NCI-H748 treated with DMSO at 0.1 percent for 48 hours (cell line): ENCODE results near the gene RAB29.

ENCODE experiments used
- DNase-seq: peaks from one replicate; lab custom pipeline; 2025; lab: John Stamatoyannopoulos, UW

RAB29 gene

GRCh38 chr1:205794011-205794730, 18.9 kb upstream of the RAB29 start:
- no peak for DNase-seq

- no peak for DNase-seq
Measured at GRCh38 chr1:205792961-205793673, 17.8 kb upstream of the RAB29 start.

DNA sequence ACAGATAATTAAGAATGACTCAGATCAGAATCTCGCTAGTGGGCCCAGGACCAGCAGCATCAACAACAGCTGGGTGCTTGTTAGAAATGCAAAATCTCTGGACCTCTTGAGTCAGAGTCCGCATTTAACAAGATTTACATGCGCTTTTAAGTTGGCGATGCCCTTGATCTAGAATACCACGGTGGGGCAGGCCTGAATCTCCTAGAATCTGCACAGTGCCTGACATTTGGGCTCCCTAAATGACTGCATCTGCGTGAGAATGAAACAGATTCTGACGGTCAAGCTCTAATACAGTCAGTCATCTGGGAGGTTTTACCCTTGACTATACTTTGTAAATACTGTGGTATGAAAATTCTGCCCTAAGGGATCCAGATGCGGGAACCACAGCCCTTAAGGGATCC, 17.2 kb upstream of the RAB29 start:
- no peak for DNase-seq

DNA sequence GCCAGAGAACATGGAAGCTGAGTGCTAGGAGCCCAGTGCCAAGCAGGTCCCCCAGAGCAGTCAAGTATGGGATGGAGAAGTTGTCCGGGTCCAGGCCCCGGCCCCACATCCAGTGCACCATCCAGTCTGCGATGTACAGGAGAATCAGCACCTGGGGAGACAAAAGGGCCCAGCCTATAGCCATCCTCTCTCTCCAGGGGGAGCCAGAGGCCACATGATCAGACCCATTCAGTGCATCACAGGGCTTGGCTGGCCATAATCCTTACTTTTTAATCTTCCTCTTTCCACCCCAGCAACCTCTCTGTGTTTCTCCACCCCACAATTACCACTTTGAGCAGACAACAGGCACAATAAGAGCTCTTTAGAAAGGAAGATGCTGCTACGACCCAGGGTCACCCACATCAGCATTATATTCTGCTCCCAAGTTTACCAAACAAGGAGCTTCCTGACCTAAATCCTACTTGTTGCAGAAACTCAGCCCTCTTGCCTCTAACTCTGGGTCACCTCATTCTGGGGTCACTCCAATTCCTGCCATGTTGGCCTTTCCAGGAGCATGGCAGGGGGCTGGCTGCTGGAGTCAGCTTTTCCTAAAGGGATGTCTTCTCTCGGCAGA, 16.4 kb upstream of the RAB29 start:
- peak; percentile 4 for DNase-seq

DNA sequence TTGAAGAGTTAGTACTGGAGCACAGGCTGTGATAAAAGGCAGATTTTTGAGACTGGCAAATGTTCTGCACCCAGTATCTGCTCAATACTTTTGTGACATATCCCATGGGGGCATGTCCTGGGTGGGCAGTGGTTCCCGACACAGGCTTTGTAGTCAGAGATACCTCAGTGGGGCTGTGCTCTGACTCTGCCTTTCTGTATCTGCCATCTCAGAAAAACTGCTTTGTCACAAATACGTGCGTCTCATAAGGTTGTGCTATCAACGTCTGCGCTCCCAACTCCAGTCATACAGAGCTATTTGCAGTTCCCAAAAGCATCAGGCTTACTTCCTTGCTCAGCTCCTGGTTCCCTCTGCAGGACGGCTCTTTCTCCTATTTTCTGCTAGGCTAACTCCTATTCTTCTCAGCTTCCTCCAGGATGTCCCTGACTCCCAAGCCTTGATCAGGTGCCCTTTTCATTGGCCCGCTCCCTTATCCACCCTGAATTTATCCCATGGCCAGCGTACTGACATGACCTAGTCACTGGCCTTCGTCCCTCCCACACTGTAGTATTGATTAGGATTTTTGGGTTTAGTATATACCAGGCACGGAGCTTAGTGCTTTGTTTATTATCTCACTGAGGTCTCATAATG, 12.1 kb upstream of the RAB29 start:
- no peak for DNase-seq

- DNase-seq, result no peak
Measured at GRCh38 chr1:205786601-205787000, 11.3 kb upstream of the RAB29 start.

DNA sequence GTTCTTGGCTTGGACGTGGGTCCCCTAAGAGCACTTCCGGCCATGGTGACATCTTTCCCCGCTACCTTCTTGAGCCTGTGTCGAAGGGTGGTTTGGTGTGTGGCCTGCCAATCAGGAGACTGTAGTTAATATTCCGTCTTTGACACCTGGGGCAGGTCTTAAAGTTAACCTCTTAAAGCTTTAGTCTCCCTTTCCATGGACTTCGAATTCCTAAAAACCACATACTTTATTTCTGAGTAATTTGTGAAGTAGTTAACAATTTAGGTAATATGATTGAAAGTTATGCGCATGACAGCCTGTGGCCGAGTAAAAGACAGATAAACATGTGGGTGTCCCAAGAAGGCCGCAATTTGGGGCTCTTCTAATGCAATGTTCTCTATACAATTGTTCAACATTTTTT, 10.2 kb upstream of the RAB29 start:
- DNase-seq, result no peak

DNA sequence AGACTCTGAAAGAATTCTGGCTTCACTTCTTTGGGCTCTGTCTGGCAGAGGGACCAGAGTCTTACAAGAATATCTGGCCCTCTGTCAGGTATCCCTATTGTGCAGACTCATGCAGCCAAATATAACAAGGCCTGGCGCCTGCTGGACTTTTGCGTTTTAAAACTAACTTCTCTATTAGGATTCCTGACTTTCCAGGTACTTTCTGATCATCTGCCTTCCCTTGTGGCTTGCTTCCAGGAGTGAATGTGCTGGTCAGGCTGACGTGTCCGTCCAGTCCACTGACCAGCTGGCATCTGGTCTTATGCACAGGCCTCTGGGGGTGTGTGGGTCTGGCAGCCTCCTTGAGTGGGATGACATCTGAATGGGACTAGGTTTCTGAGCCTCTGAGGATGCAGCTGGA, 8.6 kb upstream of the RAB29 start:
- no peak for DNase-seq

DNA sequence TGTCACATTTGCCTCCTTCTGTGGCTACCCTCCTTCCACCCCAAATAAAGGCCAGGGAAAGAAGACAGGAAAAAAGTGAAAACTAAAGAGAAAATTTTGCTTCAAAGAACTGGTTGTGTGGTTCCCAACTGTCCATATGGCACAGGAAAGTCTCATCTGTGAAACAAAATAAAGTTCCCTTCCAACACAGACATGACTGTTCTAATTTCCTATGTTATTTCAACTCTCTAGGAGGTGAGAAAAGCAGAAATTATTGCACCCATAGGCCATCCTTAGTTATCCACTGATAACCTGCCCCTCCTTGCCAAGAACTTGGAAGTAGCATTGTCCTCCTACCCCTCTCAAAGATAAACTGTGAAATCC, 8.1 kb upstream of the RAB29 start:
- no peak for DNase-seq

GRCh38 chr1:205782627-205783432, 7.5 kb upstream of the RAB29 start:
- DNase-seq, result no peak

GRCh38 chr1:205780335-205780734, 5.1 kb upstream of the RAB29 start:
- no peak for DNase-seq

DNA sequence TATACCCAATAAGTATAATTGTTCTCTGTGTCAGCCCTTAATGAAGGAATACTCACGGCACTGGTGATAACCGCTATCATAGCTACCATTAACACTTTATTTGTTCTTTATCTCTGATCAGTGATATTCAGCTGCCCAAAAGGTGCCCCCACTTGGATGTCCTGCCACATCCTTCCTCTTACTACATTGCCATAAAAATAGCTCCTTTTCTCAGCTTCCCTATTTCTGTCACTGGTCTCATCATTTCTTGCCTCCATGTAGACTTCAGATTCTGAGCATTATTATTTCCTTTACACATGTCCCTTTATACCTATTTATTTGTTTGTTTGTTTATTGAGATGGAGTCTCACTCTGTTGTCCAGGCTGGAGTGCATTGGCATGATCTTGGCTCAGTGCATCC, 2.7 kb upstream of the RAB29 start:
- no peak for DNase-seq

- no peak for DNase-seq
Measured at GRCh38 chr1:205775717-205776056, 405 bp upstream of the RAB29 start.

DNA sequence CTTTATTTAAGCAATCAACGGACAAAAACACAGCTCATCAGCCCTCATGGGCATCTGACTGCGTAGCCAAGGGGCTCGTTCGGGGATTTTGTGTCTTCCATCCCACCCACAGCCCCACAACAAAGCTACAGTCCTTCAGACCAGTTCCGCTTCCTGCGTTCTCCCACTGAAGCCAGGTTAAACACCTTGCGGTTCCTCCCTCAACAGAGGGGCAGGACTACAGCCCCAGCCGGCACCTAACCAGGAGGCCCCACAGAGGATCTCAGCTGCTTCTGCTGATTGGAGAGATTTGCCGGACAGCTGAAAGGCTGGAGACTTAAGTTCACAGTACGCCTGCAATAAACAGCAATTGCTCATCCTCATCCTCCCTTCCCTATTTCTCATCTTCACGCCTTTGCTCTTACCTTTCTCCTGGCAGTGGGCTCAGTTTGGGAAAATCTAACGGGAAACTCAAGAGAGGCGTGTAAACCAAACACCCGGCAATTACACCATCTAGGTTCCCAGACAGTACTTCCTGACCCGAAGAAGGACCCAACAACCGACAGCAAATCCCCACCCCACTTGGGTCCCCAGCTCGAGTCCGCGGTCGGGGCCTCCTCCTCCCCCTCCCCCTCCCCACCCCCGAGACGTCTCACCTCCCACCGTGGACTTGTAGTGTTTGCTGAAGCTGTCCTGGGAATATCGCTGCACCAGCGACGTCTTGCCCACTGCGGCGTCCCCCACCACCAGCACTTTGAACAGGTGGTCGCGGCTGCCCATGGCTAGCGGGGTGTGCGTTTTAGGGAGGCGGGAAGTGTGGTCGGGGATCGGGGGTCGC, 876 bp downstream of the RAB29 start:
- no peak for DNase-seq

GRCh38 chr1:205772607-205773032, 2.7 kb downstream of the RAB29 start:
- DNase-seq, result no peak

DNA sequence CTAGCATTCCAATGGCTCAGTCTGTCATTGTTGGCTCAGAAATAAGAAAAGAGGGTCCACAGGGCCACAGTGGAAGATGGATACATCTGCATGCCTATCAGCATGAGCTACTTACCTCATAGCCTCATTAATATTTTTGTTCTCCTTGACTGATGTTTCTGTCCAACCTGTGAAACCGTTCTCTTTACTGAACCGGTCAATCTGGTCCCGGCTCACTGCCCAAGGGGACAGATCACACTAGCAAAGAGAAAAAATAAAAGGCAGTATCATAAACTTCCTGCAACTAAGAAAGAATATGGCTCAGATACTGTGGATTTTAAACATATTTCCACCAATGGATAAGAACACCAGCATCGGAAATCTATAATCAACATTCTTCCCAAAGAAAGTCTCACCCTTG, 4.7 kb downstream of the RAB29 start:
- no peak for DNase-seq

GRCh38 chr1:205769641-205770365, 5.5 kb downstream of the RAB29 start:
- DNase-seq, result no peak

- no peak for DNase-seq
Measured at GRCh38 chr1:205767248-205767647, 8.0 kb downstream of the RAB29 start.

DNA sequence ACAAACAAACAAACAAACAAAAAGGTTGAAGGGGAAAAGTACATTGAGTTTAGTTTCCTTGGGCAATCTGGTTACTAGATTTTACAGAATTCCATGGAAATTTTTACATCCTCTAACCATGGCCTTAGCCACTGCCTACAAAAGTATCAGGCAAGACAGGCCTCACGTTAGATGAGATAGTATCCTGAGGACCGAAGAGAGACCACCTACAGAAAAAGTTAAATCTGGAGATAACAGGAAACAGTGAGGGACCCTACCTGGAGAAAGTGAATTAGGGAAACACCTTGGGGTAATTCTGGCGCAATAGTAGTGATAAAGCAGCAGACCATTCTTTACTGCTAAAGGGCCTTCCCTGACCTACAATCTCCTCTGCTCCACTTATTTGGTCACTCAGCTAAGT, 8.7 kb downstream of the RAB29 start:
- no peak for DNase-seq

DNA sequence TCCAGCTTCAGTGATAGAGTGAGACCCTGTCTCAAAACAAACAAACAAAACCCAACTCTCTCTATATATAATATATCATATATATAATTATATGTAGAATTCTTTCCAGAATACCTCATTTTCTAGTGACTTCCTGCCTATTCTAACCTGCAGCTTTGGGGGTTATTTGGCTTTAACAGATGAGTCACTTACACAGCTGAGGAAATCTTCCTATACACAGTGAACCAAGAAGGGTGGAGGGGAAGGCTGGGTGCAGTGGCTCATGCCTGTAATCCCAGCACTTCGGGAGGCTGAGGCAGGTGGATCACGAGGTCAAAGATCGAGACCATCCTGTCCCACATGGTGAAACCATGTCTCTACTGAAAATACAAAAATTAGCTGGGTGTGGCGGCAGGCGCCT, 9.2 kb downstream of the RAB29 start:
- DNase-seq, result no peak

- no peak for DNase-seq
Measured at GRCh38 chr1:205764578-205764977, 10.7 kb downstream of the RAB29 start.
